ENCODE data around the gene ETFA.
A peak's percentile ranks its signal among the peaks of the same experiment; 100 is the strongest.

DNA sequence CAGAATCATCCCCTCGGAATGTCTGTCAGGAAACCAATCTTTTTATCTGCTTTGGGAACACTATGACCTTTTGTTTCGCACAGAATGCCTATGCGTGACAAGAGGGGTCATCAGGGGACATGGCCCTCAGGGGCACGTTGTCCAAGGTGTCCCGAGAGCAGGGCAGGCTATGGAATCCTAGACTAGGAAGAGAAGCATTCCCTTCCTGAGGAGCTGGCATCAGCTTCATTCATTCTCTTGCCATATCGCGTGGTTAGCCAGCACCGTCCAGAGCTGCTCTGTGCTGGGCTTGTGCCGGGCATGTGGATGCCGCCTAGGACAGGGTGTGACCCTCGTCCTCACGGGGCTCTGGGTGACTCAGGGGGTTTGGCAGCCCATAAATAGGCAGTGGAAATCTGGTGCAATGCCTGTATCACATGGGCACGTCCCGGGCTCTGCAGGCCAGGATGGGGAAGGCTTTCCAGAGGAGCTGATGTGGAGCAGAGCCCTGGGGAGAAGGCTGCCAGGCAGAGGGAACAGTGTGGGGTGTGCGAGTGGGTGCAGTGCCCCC, 133.7 kb downstream of the ETFA start:
- peak in 1 of 5 experiments; percentile 29 for TF ChIP-seq CTCF (IDR thresholded peaks at IDR 0.05 in 4 of 5, conservative IDR thresholded peaks at IDR 0.05 in 1 of 5)
- TF ChIP-seq POLR2A (IDR thresholded peaks at IDR 0.05): peak; percentile 92 to 94

Data from gastrocnemius medialis (tissue), 4 donors.